ENCODE data around the gene ANKMY1.

ANKMY1 gene

GRCh38 chr2:240438810-240439697 is 118.7 kb downstream of the ANKMY1 start:
- Mint-ChIP-seq H3K36me3 (peaks cover 4% of the 10 kb centered on the region), H3K4me3 (no peak overlapping the region), H3K9me3 (no peaks in the 10 kb centered on the region), H3K27ac (no peak overlapping the region), H3K4me1 (peaks cover 12% of the 10 kb centered on the region)
- ATAC-seq (no peak), DNase-seq (ENCODE audit: low spot score in 2 of 2) (no peak)

- peak; percentile 69 to 83 for DNase-seq (ENCODE audit: low spot score in 2 of 2)
- H3K9me3 Mint-ChIP-seq: no peaks in the 10 kb centered on the region
- H3K27ac Mint-ChIP-seq: no peak overlapping the region
- peak; percentile 55 for ATAC-seq
- H3K4me3 Mint-ChIP-seq: no peak overlapping the region
- peaks cover 4% of the 10 kb centered on the region for H3K36me3 Mint-ChIP-seq
- H3K4me1 Mint-ChIP-seq: peaks cover 17% of the 10 kb centered on the region
These were observed 119.7 kb downstream of the ANKMY1 start for GRCh38 chr2:240437861-240438809.

- DNase-seq (ENCODE audit: low spot score in 2 of 2) (no peak), ATAC-seq (no peak)
- H3K9me3 Mint-ChIP-seq: no peaks in the 10 kb centered on the region
- peak overlapping the region; percentile 74 for H3K4me3 Mint-ChIP-seq
- peaks cover 4% of the 10 kb centered on the region for H3K36me3 Mint-ChIP-seq
- H3K27ac Mint-ChIP-seq: no peak overlapping the region
- H3K4me1 Mint-ChIP-seq: peaks cover 17% of the 10 kb centered on the region
These were observed 120.3 kb downstream of the ANKMY1 start for GRCh38 chr2:240437551-240437860.

- Mint-ChIP-seq H3K9me3 (no peaks in the 10 kb centered on the region), H3K27ac (no peak overlapping the region), H3K4me3 (peak overlapping the region; percentile 74), H3K4me1 (peaks cover 17% of the 10 kb centered on the region), H3K36me3 (peaks cover 4% of the 10 kb centered on the region)
- no peak for DNase-seq (ENCODE audit: low spot score in 2 of 2)
- ATAC-seq: no peak
These were observed 120.9 kb downstream of the ANKMY1 start for GRCh38 chr2:240436683-240437550.

- peaks cover 4% of the 10 kb centered on the region for H3K36me3 Mint-ChIP-seq
- H3K4me1 Mint-ChIP-seq: peaks cover 17% of the 10 kb centered on the region
- no peak for DNase-seq (ENCODE audit: low spot score in 2 of 2)
- peak overlapping the region; percentile 74 for H3K4me3 Mint-ChIP-seq
- ATAC-seq: peak; percentile 5
- no peaks in the 10 kb centered on the region for H3K9me3 Mint-ChIP-seq
- no peak overlapping the region for H3K27ac Mint-ChIP-seq
These were observed 121.7 kb downstream of the ANKMY1 start for GRCh38 chr2:240435948-240436682.

GRCh38 chr2:240435457-240435947 is 122.3 kb downstream of the ANKMY1 start, which contains the start of gene GPC1:
GPC1 (plus strand) TSS chr2:240435663; CDS start chr2:240435919, 256 bp downstream.
- Mint-ChIP-seq H3K4me1 (peaks cover 17% of the 10 kb centered on the region), H3K36me3 (peaks cover 4% of the 10 kb centered on the region), H3K4me3 (peak within 1 kb of the TSS; percentile 74), H3K27ac (no peak within 1 kb of the TSS), H3K9me3 (no peaks in the 10 kb centered on the region)
- DNase-seq (ENCODE audit: low spot score in 2 of 2): peak; percentile 42 to 72
- ATAC-seq: peak; percentile 76

GRCh38 chr2:240434728-240435456 is 122.9 kb downstream of the ANKMY1 start:
- DNase-seq (ENCODE audit: low spot score in 2 of 2) (peak; percentile 75 to 91), ATAC-seq (peak; percentile 73)
- Mint-ChIP-seq H3K4me3 (peak overlapping the region; percentile 74), H3K36me3 (peaks cover 4% of the 10 kb centered on the region), H3K9me3 (no peaks in the 10 kb centered on the region), H3K27ac (no peak overlapping the region), H3K4me1 (peaks cover 17% of the 10 kb centered on the region)

GRCh38 chr2:240433973-240434727 is 123.6 kb downstream of the ANKMY1 start:
- peaks cover 17% of the 10 kb centered on the region for H3K4me1 Mint-ChIP-seq
- no peak overlapping the region for H3K27ac Mint-ChIP-seq
- no peaks in the 10 kb centered on the region for H3K9me3 Mint-ChIP-seq
- H3K36me3 Mint-ChIP-seq: peaks cover 4% of the 10 kb centered on the region
- no peak for ATAC-seq
- peak overlapping the region; percentile 74 for H3K4me3 Mint-ChIP-seq
- no peak for DNase-seq (ENCODE audit: low spot score in 2 of 2)

GRCh38 chr2:240432820-240433801 is 124.7 kb downstream of the ANKMY1 start:
- H3K4me3 Mint-ChIP-seq: peak overlapping the region; percentile 74
- H3K27ac Mint-ChIP-seq: no peak overlapping the region
- H3K36me3 Mint-ChIP-seq: peaks cover 4% of the 10 kb centered on the region
- no peaks in the 10 kb centered on the region for H3K9me3 Mint-ChIP-seq
- ATAC-seq: no peak
- DNase-seq (ENCODE audit: low spot score in 2 of 2): no peak
- H3K4me1 Mint-ChIP-seq: peaks cover 13% of the 10 kb centered on the region

GRCh38 chr2:240432430-240432819 is 125.4 kb downstream of the ANKMY1 start:
- ATAC-seq: no peak
- Mint-ChIP-seq H3K36me3 (peaks cover 4% of the 10 kb centered on the region), H3K4me1 (peaks cover 13% of the 10 kb centered on the region), H3K9me3 (no peaks in the 10 kb centered on the region), H3K27ac (no peak overlapping the region), H3K4me3 (no peak overlapping the region)
- DNase-seq (ENCODE audit: low spot score in 2 of 2): no peak

GRCh38 chr2:240431661-240432424 is 125.9 kb downstream of the ANKMY1 start:
- Mint-ChIP-seq H3K4me3 (no peak overlapping the region), H3K9me3 (no peaks in the 10 kb centered on the region), H3K27ac (no peak overlapping the region), H3K4me1 (peaks cover 13% of the 10 kb centered on the region), H3K36me3 (no peaks in the 10 kb centered on the region)
- DNase-seq (ENCODE audit: low spot score in 2 of 2) (no peak), ATAC-seq (no peak)

- H3K4me1 Mint-ChIP-seq: peaks cover 13% of the 10 kb centered on the region
- no peaks in the 10 kb centered on the region for H3K9me3 Mint-ChIP-seq
- no peak overlapping the region for H3K27ac Mint-ChIP-seq
- H3K36me3 Mint-ChIP-seq: no peaks in the 10 kb centered on the region
- ATAC-seq: no peak
- H3K4me3 Mint-ChIP-seq: no peak overlapping the region
- DNase-seq (ENCODE audit: low spot score in 2 of 2): no peak
These were observed 126.5 kb downstream of the ANKMY1 start for GRCh38 chr2:240431271-240431660.
